ENCODE results near the gene KCNMA1. TPM values are rescaled to one million over a fixed set of nuclear protein-coding genes. Genes with fewer than 3 reads are reported as not detected.

Gene KCNMA1
- total RNA-seq, 3 donors from 2014 or later (not counting 1 experiment from before 2014, with no cell fraction given), result 0.40 to 1.8 (median 0.63) TPM

- no peak overlapping the region for H3K27ac ChIP-seq (ENCODE audit: low read length)
- no peaks in the 10 kb centered on the region for H3K36me3 ChIP-seq (ENCODE audit: control insufficient read depth, insufficient read depth, low read length)
- intact Hi-C loops (cut with micrococcal nuclease), result no loop called here
- DNase-seq (no peak), ATAC-seq (no peak)
- H3K4me1 ChIP-seq (ENCODE audit: control insufficient read depth, insufficient read depth, low read length), result no peaks in the 10 kb centered on the region
- peaks cover 29 to 75% of the 10 kb centered on the region in 2 donors for H3K27me3 Mint-ChIP-seq (ENCODE audit: low read depth in 2 of 2)
- H3K27ac Mint-ChIP-seq, result no peak overlapping the region
- TF ChIP-seq, protein P1, sequence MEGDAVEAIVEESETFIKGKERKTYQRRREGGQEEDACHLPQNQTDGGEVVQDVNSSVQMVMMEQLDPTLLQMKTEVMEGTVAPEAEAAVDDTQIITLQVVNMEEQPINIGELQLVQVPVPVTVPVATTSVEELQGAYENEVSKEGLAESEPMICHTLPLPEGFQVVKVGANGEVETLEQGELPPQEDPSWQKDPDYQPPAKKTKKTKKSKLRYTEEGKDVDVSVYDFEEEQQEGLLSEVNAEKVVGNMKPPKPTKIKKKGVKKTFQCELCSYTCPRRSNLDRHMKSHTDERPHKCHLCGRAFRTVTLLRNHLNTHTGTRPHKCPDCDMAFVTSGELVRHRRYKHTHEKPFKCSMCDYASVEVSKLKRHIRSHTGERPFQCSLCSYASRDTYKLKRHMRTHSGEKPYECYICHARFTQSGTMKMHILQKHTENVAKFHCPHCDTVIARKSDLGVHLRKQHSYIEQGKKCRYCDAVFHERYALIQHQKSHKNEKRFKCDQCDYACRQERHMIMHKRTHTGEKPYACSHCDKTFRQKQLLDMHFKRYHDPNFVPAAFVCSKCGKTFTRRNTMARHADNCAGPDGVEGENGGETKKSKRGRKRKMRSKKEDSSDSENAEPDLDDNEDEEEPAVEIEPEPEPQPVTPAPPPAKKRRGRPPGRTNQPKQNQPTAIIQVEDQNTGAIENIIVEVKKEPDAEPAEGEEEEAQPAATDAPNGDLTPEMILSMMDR (IDR thresholded peaks at IDR 0.05), result no peak
- H3K4me3 ChIP-seq (ENCODE audit: low read length), result no peak overlapping the region
- H3K9me3 Mint-ChIP-seq, result no peaks in the 10 kb centered on the region
- no peaks in the 10 kb centered on the region for H3K27me3 ChIP-seq (ENCODE audit: control insufficient read depth, insufficient read depth, low read length)
- no peaks in the 10 kb centered on the region for H3K36me3 Mint-ChIP-seq
- no peaks in the 10 kb centered on the region for H3K9me3 ChIP-seq (ENCODE audit: control insufficient read depth, insufficient read depth, low read length)
- H3K4me1 Mint-ChIP-seq, result no peaks in the 10 kb centered on the region
- 48% methylated on average over 2 of the region's 2 CpGs for WGBS (ENCODE audit: insufficient coverage)
- H3K4me3 Mint-ChIP-seq, result no peak overlapping the region
These were observed 432.5 kb downstream of the KCNMA1 start for GRCh38 chr10:77205135-77205534.

DNA sequence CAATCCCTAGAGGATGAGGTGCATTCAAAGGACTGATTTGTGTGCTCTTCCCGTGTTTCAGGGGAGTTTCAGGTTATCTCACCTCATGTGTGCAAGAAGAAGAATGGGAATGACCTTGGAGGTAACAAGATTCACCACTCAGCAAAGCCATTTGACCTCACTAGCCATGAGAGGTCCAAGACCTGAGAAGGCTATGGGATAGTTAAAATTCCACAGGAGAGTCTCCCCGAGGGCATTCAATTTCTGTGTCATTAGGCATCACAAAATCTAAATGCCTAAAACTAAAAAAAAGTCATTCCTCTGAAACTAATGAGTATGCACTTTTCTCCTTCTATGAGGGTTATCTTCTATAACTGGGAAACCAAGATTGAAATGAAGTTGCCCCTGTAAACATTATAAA, 433.4 kb downstream of the KCNMA1 start:
- peaks cover 33 to 71% of the 10 kb centered on the region in 2 donors for H3K27me3 Mint-ChIP-seq (ENCODE audit: low read depth in 2 of 2)
- no peak for DNase-seq
- Histone ChIP-seq H3K4me1 (ENCODE audit: control insufficient read depth, insufficient read depth, low read length) (no peaks in the 10 kb centered on the region), H3K36me3 (ENCODE audit: control insufficient read depth, insufficient read depth, low read length) (no peaks in the 10 kb centered on the region), H3K27ac (ENCODE audit: low read length) (no peak overlapping the region), H3K4me3 (ENCODE audit: low read length) (no peak overlapping the region), H3K27me3 (ENCODE audit: control insufficient read depth, insufficient read depth, low read length) (no peaks in the 10 kb centered on the region), H3K9me3 (ENCODE audit: control insufficient read depth, insufficient read depth, low read length) (no peaks in the 10 kb centered on the region)
- no CpG with 5 or more reads among the region's 2 CpGs for WGBS (ENCODE audit: insufficient coverage)
- no peak overlapping the region for H3K4me3 Mint-ChIP-seq
- no peaks in the 10 kb centered on the region for H3K4me1 Mint-ChIP-seq
- intact Hi-C loops (cut with micrococcal nuclease), result no loop called here
- TF ChIP-seq, protein P1 (IDR thresholded peaks at IDR 0.05), result no peak
- H3K27ac Mint-ChIP-seq, result no peak overlapping the region
- no peaks in the 10 kb centered on the region for H3K36me3 Mint-ChIP-seq
- ATAC-seq, result no peak
- H3K9me3 Mint-ChIP-seq, result no peaks in the 10 kb centered on the region

GRCh38 chr10:77202857-77203256, 434.8 kb downstream of the KCNMA1 start:
- no peak for DNase-seq
- Histone ChIP-seq H3K27me3 (ENCODE audit: control insufficient read depth, insufficient read depth, low read length) (no peaks in the 10 kb centered on the region), H3K27ac (ENCODE audit: low read length) (no peak overlapping the region), H3K4me1 (ENCODE audit: control insufficient read depth, insufficient read depth, low read length) (no peaks in the 10 kb centered on the region), H3K36me3 (ENCODE audit: control insufficient read depth, insufficient read depth, low read length) (no peaks in the 10 kb centered on the region), H3K4me3 (ENCODE audit: low read length) (no peak overlapping the region), H3K9me3 (ENCODE audit: control insufficient read depth, insufficient read depth, low read length) (no peaks in the 10 kb centered on the region)
- Mint-ChIP-seq H3K27ac (no peak overlapping the region), H3K27me3 (ENCODE audit: low read depth in 2 of 2) (peaks cover 31 to 72% of the 10 kb centered on the region in 2 donors), H3K36me3 (no peaks in the 10 kb centered on the region), H3K4me3 (no peak overlapping the region), H3K4me1 (no peaks in the 10 kb centered on the region), H3K9me3 (no peaks in the 10 kb centered on the region)
- 72% methylated on average over 2 of the region's 2 CpGs for WGBS (ENCODE audit: insufficient coverage)
- intact Hi-C loops (cut with micrococcal nuclease), result no loop called here
- ATAC-seq, result no peak
- TF ChIP-seq, protein P1 (IDR thresholded peaks at IDR 0.05), result no peak
